A673 (cell line): ENCODE data around the gene TANC1. TPM values are rescaled to one million over a fixed set of nuclear protein-coding genes. Genes with fewer than 3 reads are reported as not detected.

ENCODE experiments used
- BruUV-seq: library from RNA; stranded (reverse); fragments of 400-500 nt; replicated peaks from 2 replicates; lab custom pipeline; 2021; lab: Mats Ljungman, UMichigan
- CTCF ChIA-PET: fragments of 300-600 bp; sonication (Branson Sonifier 250); formaldehyde crosslinking; loops from one replicate; lab custom pipeline; 2022; ENCODE audit warnings: antibody characterized with exemption; lab: Charles Lee
- POLR2A ChIA-PET: fragments of 300-600 bp; sonication (Branson Sonifier 250); formaldehyde crosslinking; loops from one replicate; lab custom pipeline; 2022; ENCODE audit warnings: antibody characterized with exemption; ENCODE audit not compliant: low non-redundant PET; lab: Charles Lee
- DNase-seq: peaks from one replicate; pipeline ENCODE4 v3.0.0-alpha.2; 2015; ENCODE audit warnings: low spot score
- H3K27ac ChIP-seq: fragments of 200-600 bp; sonication (generic); 2 replicates; pipeline ENCODE4 v1.5.1; 2016; ENCODE audit warnings: mixed run types, low read depth, mild to moderate bottlenecking, mixed read lengths, antibody characterized with exemption, low read length; ENCODE audit not compliant: poor library complexity, severe bottlenecking
- H3K27me3 ChIP-seq: fragments of 200-600 bp; sonication (generic); replicated peaks from 2 replicates; pipeline ENCODE4 v1.6.1; 2017; ENCODE audit warnings: mixed run types, low read depth, mild to moderate bottlenecking, mixed read lengths, antibody characterized with exemption, low read length; ENCODE audit not compliant: insufficient read depth, poor library complexity
- H3K36me3 ChIP-seq: fragments of 200-600 bp; sonication (generic); 2 replicates; pipeline ENCODE4 v1.6.1; 2016; ENCODE audit warnings: mixed run types, mild to moderate bottlenecking, mixed read lengths, antibody characterized with exemption, low read length; ENCODE audit not compliant: insufficient read depth, poor library complexity, severe bottlenecking
- H3K4me1 ChIP-seq: fragments of 200-600 bp; sonication (generic); 2 replicates; pipeline ENCODE4 v1.6.1; 2017; ENCODE audit warnings: mixed run types, mild to moderate bottlenecking, mixed read lengths, antibody characterized with exemption, low read length; ENCODE audit not compliant: insufficient read depth, poor library complexity, severe bottlenecking
- H3K4me3 ChIP-seq: fragments of 200-600 bp; sonication (generic); 2 replicates; pipeline ENCODE4 v1.5.1; 2016; ENCODE audit warnings: low read depth, mixed run types, mild to moderate bottlenecking, mixed read lengths, low read length; ENCODE audit not compliant: poor library complexity, severe bottlenecking
- H3K9me3 ChIP-seq: fragments of 200-600 bp; sonication (generic); 2 replicates; pipeline ENCODE4 v1.6.1; 2016; ENCODE audit warnings: mixed run types, low read depth, mild to moderate bottlenecking, mixed read lengths, antibody characterized with exemption, low read length; ENCODE audit not compliant: poor library complexity, severe bottlenecking
- CTCF ChIP-seq: fragments of 300-800, 200-600 bp; sonication (generic); conservative IDR thresholded peaks from 2 replicates; pipeline ENCODE4 v1.5.1; 2017; ENCODE audit warnings: low read depth, mild to moderate bottlenecking, antibody characterized with exemption, low read length, moderate library complexity, mixed read lengths
- EZH2 ChIP-seq: fragments of 200-600 bp; sonication (generic); IDR thresholded peaks from 2 replicates; pipeline ENCODE4 v1.6.1; 2017; ENCODE audit warnings: borderline replicate concordance, low read depth, mild to moderate bottlenecking, mixed read lengths, antibody characterized with exemption, low read length; ENCODE audit not compliant: poor library complexity, severe bottlenecking
- intact Hi-C: fragments of 100-400 bp; cut with micrococcal nuclease; formaldehyde crosslinking; loops from one replicate; pipeline ENCODE4 v1.10.0; 2022; ENCODE audit not compliant: unreplicated experiment
- total RNA-seq: library from RNA; stranded (reverse); gene quantifications from 2 replicates; pipeline ENCODE4 v1.2.3, GENCODE V29; 2021

Gene TANC1
- total RNA-seq, 1 experiment from 2014 or later, result 9.0 TPM

DNA sequence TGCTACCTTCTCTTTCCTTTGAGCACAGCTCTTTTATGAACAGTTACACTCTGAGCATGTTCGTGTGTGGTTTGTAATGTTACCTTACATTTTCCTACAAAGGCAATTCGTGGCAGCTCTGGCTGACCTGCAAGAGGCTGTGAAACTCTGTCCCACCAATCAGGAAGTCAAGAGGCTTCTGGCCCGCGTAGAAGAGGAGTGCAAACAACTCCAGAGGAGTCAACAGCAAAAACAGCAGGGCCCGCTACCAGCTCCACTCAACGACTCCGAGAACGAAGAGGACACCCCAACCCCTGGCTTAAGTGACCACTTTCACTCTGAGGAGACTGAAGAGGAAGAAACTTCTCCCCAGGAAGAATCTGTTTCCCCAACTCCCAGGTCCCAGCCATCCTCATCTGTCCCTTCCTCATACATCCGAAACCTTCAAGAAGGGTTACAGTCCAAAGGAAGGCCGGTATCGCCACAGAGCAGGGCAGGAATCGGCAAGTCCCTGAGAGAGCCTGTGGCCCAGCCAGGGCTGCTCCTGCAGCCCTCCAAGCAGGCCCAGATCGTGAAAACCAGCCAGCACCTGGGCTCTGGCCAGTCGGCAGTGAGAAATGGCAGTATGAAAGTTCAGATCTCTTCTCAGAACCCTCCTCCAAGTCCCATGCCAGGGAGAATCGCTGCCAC lies 261.2 kb downstream of the TANC1 start:
- Histone ChIP-seq H3K4me1 (peaks cover 12% of the 10 kb centered on the region), H3K27ac (no peak overlapping the region), H3K36me3 (no peaks in the 10 kb centered on the region), H3K9me3 (no peaks in the 10 kb centered on the region), H3K4me3 (no peak overlapping the region), H3K27me3 (no peaks in the 10 kb centered on the region)
- TF ChIP-seq EZH2 (no peak), CTCF (no peak)
- intact Hi-C loops, result no loop called here
- ChIA-PET POLR2A (no interaction called here), CTCF (no interaction called here)
- no TSS peak for BruUV-seq
- no peak for DNase-seq

- ChIA-PET POLR2A (no interaction called here), CTCF (no interaction called here)
Measured at GRCh38 chr2:159230145-159230877, 261.9 kb downstream of the TANC1 start.

More at GRCh38 chr2:159230145-159230877, 261.9 kb downstream of the TANC1 start:
- DNase-seq, result no peak
- peaks cover 2% of the 10 kb centered on the region for H3K36me3 ChIP-seq
- H3K27ac ChIP-seq, result no peak overlapping the region
- no peak overlapping the region for H3K4me3 ChIP-seq
- H3K4me1 ChIP-seq, result peaks cover 12% of the 10 kb centered on the region
- intact Hi-C loops, result no loop called here
- H3K27me3 ChIP-seq, result no peaks in the 10 kb centered on the region
- H3K9me3 ChIP-seq, result no peaks in the 10 kb centered on the region
- no peak for TF ChIP-seq CTCF
- TF ChIP-seq EZH2, result no peak
- BruUV-seq, result no TSS peak
